OCI-LY7 (cell line): Measurements from ENCODE around the gene SCUBE2. TPM values are rescaled to one million over a fixed set of nuclear protein-coding genes. Genes with fewer than 3 reads are reported as not detected.

Source experiments
- BruUV-seq: library from RNA; stranded (reverse); fragments of 400-500 nt; replicated peaks from 2 replicates; lab custom pipeline; 2021; lab: Mats Ljungman, UMichigan
- CTCF ChIA-PET: fragments of 300-600 bp; sonication (Branson Sonifier 250); formaldehyde crosslinking; loops from one replicate; lab custom pipeline; 2022; ENCODE audit warnings: antibody characterized with exemption; ENCODE audit not compliant: unreplicated experiment; lab: Charles Lee
- POLR2A ChIA-PET: fragments of 300-600 bp; sonication (Branson Sonifier 250); formaldehyde crosslinking; loops from one replicate; lab custom pipeline; 2022; ENCODE audit warnings: antibody characterized with exemption; lab: Charles Lee
- DNase-seq: peaks from one replicate; pipeline ENCODE4 v3.0.0-alpha.2; 2015; ENCODE audit warnings: low spot score
- H2AFZ ChIP-seq: fragments of 200-600 bp; sonication (generic), shearing (Covaris generic); 2 replicates; pipeline ENCODE4 v1.6.1; 2014; ENCODE audit warnings: mild to moderate bottlenecking, antibody characterized with exemption, low read length, moderate library complexity
- H3K27ac ChIP-seq: fragments of 200-600 bp; sonication (generic); 2 replicates; pipeline ENCODE4 v1.5.1; 2014; ENCODE audit warnings: mixed run types, low read depth, mild to moderate bottlenecking, moderate library complexity, low read length, inconsistent platforms; ENCODE audit not compliant: poor library complexity, severe bottlenecking
- H3K36me3 ChIP-seq: fragments of 200-600 bp; sonication (generic); 2 replicates; pipeline ENCODE4 v1.6.1; 2014; ENCODE audit warnings: mild to moderate bottlenecking, antibody characterized with exemption, low read length, moderate library complexity, mixed read lengths; ENCODE audit not compliant: insufficient read depth
- H3K4me1 ChIP-seq: fragments of 200-600 bp; sonication (generic); 2 replicates; pipeline ENCODE4 v1.5.1; 2014; ENCODE audit warnings: mild to moderate bottlenecking, low read length; ENCODE audit not compliant: insufficient read depth, poor library complexity, severe bottlenecking
- H3K4me2 ChIP-seq: fragments of 200-600 bp; sonication (generic); 2 replicates; pipeline ENCODE4 v1.6.1; 2014; ENCODE audit warnings: mild to moderate bottlenecking, low read length
- H3K4me3 ChIP-seq: fragments of 200-600 bp; sonication (generic); 2 replicates; pipeline ENCODE4 v1.5.1; 2014; ENCODE audit warnings: mild to moderate bottlenecking, low read depth, low read length; ENCODE audit not compliant: poor library complexity, severe bottlenecking
- H3K79me2 ChIP-seq: fragments of 200-600 bp; sonication (generic); 2 replicates; pipeline ENCODE4 v1.6.1; 2016; ENCODE audit warnings: low read depth, mild to moderate bottlenecking, low read length, moderate library complexity, mixed read lengths; ENCODE audit not compliant: insufficient read depth
- H3K9me2 ChIP-seq: fragments of 200-600 bp; sonication (generic); 2 replicates; pipeline ENCODE4 v1.6.1; 2016; ENCODE audit warnings: mild to moderate bottlenecking, low read length, mixed read lengths; ENCODE audit not compliant: insufficient read depth
- H3K9me3 ChIP-seq: fragments of 200-600 bp; sonication (generic); 2 replicates; pipeline ENCODE4 v1.6.1; 2014; ENCODE audit warnings: mild to moderate bottlenecking, mixed run types, low read length, mixed read lengths
- H4K20me1 ChIP-seq: fragments of 200-600 bp; sonication (generic); 2 replicates; pipeline ENCODE4 v1.6.1; 2014; ENCODE audit warnings: mild to moderate bottlenecking, antibody characterized with exemption, low read length, moderate library complexity, mixed read lengths; ENCODE audit not compliant: insufficient read depth
- CTCF ChIP-seq: fragments of 200-600 bp; sonication (generic); conservative IDR thresholded peaks from 2 replicates; pipeline ENCODE4 v1.5.1; 2014; ENCODE audit warnings: mild to moderate bottlenecking, antibody characterized with exemption, low read length, moderate library complexity, mixed read lengths
- EZH2phosphoT487 ChIP-seq: fragments of 200-600 bp; sonication (generic); IDR thresholded peaks from 2 replicates; pipeline ENCODE4 v1.6.1; 2018; ENCODE audit warnings: low read depth, borderline replicate concordance, mild to moderate bottlenecking, mixed run types, antibody characterized with exemption, low read length, moderate library complexity, mixed read lengths
- intact Hi-C: fragments of 100-400 bp; cut with micrococcal nuclease; formaldehyde crosslinking; loops from one replicate; pipeline ENCODE4 v1.10.0; 2022; ENCODE audit not compliant: unreplicated experiment
- total RNA-seq, 2 experiments: library from RNA; depleted of rRNA in 1 of 2; stranded (reverse); fragments of >200 nt in 1 of 2; shearing (Covaris generic) in 1 of 2; gene quantifications; 2 replicates each; pipeline ENCODE4 v1.2.3, GENCODE V29; 2014 to 2022

The SCUBE2 gene
- total RNA-seq, 2 experiments from 2014 or later = not detected

GRCh38 chr11:9089636-9090035 lies 1.8 kb downstream of the SCUBE2 start:
- POLR2A ChIA-PET = no interaction called here
- BruUV-seq = no TSS peak
- Histone ChIP-seq H2AFZ (no peak overlapping the region), H3K27ac (no peak overlapping the region), H3K9me3 (no peaks in the 10 kb centered on the region), H3K9me2 (no peaks in the 10 kb centered on the region), H3K4me2 (no peak overlapping the region), H4K20me1 (no peaks in the 10 kb centered on the region), H3K79me2 (no peaks in the 10 kb centered on the region), H3K36me3 (no peaks in the 10 kb centered on the region), H3K4me3 (no peak overlapping the region), H3K4me1 (no peaks in the 10 kb centered on the region)
- CTCF ChIA-PET = no interaction called here
- no peak for DNase-seq
- no peak for TF ChIP-seq EZH2phosphoT487
- TF ChIP-seq CTCF = no peak
- intact Hi-C loops = no loop called here

- TF ChIP-seq CTCF = no peak
- no peak for TF ChIP-seq EZH2phosphoT487
- BruUV-seq = no TSS peak
- DNase-seq = no peak
- H3K36me3 ChIP-seq = no peaks in the 10 kb centered on the region
- no peaks in the 10 kb centered on the region for H3K4me1 ChIP-seq
- no peaks in the 10 kb centered on the region for H3K9me3 ChIP-seq
- POLR2A ChIA-PET = no interaction called here
- H3K27ac ChIP-seq = no peak overlapping the region
- H4K20me1 ChIP-seq = no peaks in the 10 kb centered on the region
- CTCF ChIA-PET = no interaction called here
- no peaks in the 10 kb centered on the region for H3K9me2 ChIP-seq
- H3K4me2 ChIP-seq = no peak overlapping the region
- no peak overlapping the region for H2AFZ ChIP-seq
- H3K4me3 ChIP-seq = no peak overlapping the region
- intact Hi-C loops = no loop called here
- H3K79me2 ChIP-seq = no peaks in the 10 kb centered on the region
Observed at GRCh38 chr11:9089061-9089460, 2.3 kb downstream of the SCUBE2 start.

GRCh38 chr11:9082575-9082974 lies 8.8 kb downstream of the SCUBE2 start:
- Histone ChIP-seq H3K4me2 (no peak overlapping the region), H3K4me3 (no peak overlapping the region), H4K20me1 (no peaks in the 10 kb centered on the region), H2AFZ (no peak overlapping the region), H3K9me2 (no peaks in the 10 kb centered on the region; the same call in 1 of the 2 replicates), H3K9me3 (no peaks in the 10 kb centered on the region), H3K36me3 (no peaks in the 10 kb centered on the region), H3K4me1 (no peaks in the 10 kb centered on the region), H3K79me2 (no peaks in the 10 kb centered on the region), H3K27ac (no peak overlapping the region)
- no peak for TF ChIP-seq EZH2phosphoT487
- TF ChIP-seq CTCF = no peak
- CTCF ChIA-PET = no interaction called here
- POLR2A ChIA-PET = no interaction called here
- no TSS peak for BruUV-seq
- intact Hi-C loops = no loop called here
- DNase-seq = no peak
